ENCODE results near the gene P3H2.

P3H2 gene

GRCh38 chr3:190124067-190124466 is 3.4 kb upstream of the P3H2 start:
- DNase-seq (ENCODE audit: low read depth): no peak

- peak; percentile 70 for DNase-seq (ENCODE audit: low read depth)
Observed at GRCh38 chr3:190122198-190122771, 1.6 kb upstream of the P3H2 start.

- DNase-seq (ENCODE audit: low read depth): no peak
Observed at GRCh38 chr3:190121383-190121782, 686 bp upstream of the P3H2 start.

GRCh38 chr3:190121061-190121377 is 322 bp upstream of the P3H2 start:
- DNase-seq (ENCODE audit: low read depth): no peak

GRCh38 chr3:190119461-190120268 is 1.0 kb downstream of the P3H2 start:
- no peak for DNase-seq (ENCODE audit: low read depth)

GRCh38 chr3:190118438-190118837 is 2.3 kb downstream of the P3H2 start:
- no peak for DNase-seq (ENCODE audit: low read depth)

- peak; percentile 48 for DNase-seq (ENCODE audit: low read depth)
Observed at GRCh38 chr3:190117981-190118380, 2.7 kb downstream of the P3H2 start.

- peak; percentile 72 for DNase-seq (ENCODE audit: low read depth)
Observed at GRCh38 chr3:190116551-190117067, 4.1 kb downstream of the P3H2 start.

GRCh38 chr3:190110826-190111225 is 9.9 kb downstream of the P3H2 start:
- no peak for DNase-seq (ENCODE audit: low read depth)

- no peak for DNase-seq (ENCODE audit: low read depth)
Observed at GRCh38 chr3:190109441-190109840, 11.3 kb downstream of the P3H2 start.

- peak; percentile 53 for DNase-seq (ENCODE audit: low read depth)
Observed at GRCh38 chr3:190108804-190109203, 11.9 kb downstream of the P3H2 start.

GRCh38 chr3:190105876-190106275 is 14.8 kb downstream of the P3H2 start:
- DNase-seq (ENCODE audit: low read depth): peak; percentile 70

GRCh38 chr3:190101320-190102011 is 19.2 kb downstream of the P3H2 start:
- peak; percentile 82 for DNase-seq (ENCODE audit: low read depth)

GRCh38 chr3:190099099-190099498 is 21.6 kb downstream of the P3H2 start:
- DNase-seq (ENCODE audit: low read depth): no peak

- peak; percentile 36 for DNase-seq (ENCODE audit: low read depth)
Observed at GRCh38 chr3:190097617-190098016, 23.1 kb downstream of the P3H2 start.

GRCh38 chr3:190097025-190097424 is 23.7 kb downstream of the P3H2 start:
- DNase-seq (ENCODE audit: low read depth): no peak

- DNase-seq (ENCODE audit: low read depth): no peak
Observed at GRCh38 chr3:190096345-190096744, 24.4 kb downstream of the P3H2 start.

- peak; percentile 67 for DNase-seq (ENCODE audit: low read depth)
Observed at GRCh38 chr3:190094160-190094718, 26.5 kb downstream of the P3H2 start.

- peak; percentile 83 for DNase-seq (ENCODE audit: low read depth)
Observed at GRCh38 chr3:190092250-190092649, 28.4 kb downstream of the P3H2 start.

GRCh38 chr3:190089711-190090110 is 31.0 kb downstream of the P3H2 start:
- peak; percentile 53 for DNase-seq (ENCODE audit: low read depth)

GRCh38 chr3:190088890-190089289 is 31.8 kb downstream of the P3H2 start:
- DNase-seq (ENCODE audit: low read depth): peak; percentile 76

- DNase-seq (ENCODE audit: low read depth): no peak
Observed at GRCh38 chr3:190086191-190086590, 34.5 kb downstream of the P3H2 start.

- no peak for DNase-seq (ENCODE audit: low read depth)
Observed at GRCh38 chr3:190084983-190085382, 35.7 kb downstream of the P3H2 start.
